HG03064 (cell line): ENCODE data around the gene NLRP11.

Experiments
- ATAC-seq: cut with Tn5 transposase; IDR thresholded peaks from one replicate; pipeline ENCODE4 v1.9.1; 2021; ENCODE audit warnings: low read depth; ENCODE audit not compliant: unreplicated experiment

NLRP11 gene

GRCh38 chr19:55831846-55832245 lies at the start of gene NLRP11:
Gene NLRP11, minus strand, starts transcription at chr19:55831999. Its CDS starts 13,825 bp downstream, at chr19:55818174.
- no peak for ATAC-seq

GRCh38 chr19:55877211-55877610 lies 45.4 kb upstream of the NLRP11 start:
- ATAC-seq = no peak

- no peak for ATAC-seq
Measured at GRCh38 chr19:55870736-55871135, 38.9 kb upstream of the NLRP11 start.

GRCh38 chr19:55867101-55867500 lies 35.3 kb upstream of the NLRP11 start:
- no peak for ATAC-seq

GRCh38 chr19:55866521-55866920 lies 34.7 kb upstream of the NLRP11 start:
- ATAC-seq = no peak

- ATAC-seq = no peak
Measured at GRCh38 chr19:55858969-55859368, 27.2 kb upstream of the NLRP11 start.

- no peak for ATAC-seq
Measured at GRCh38 chr19:55858401-55858800, 26.6 kb upstream of the NLRP11 start.

- ATAC-seq = no peak
Measured at GRCh38 chr19:55857974-55858373, 26.2 kb upstream of the NLRP11 start.

- no peak for ATAC-seq
Measured at GRCh38 chr19:55857149-55857548, 25.4 kb upstream of the NLRP11 start.

- ATAC-seq = no peak
Measured at GRCh38 chr19:55855160-55855559, 23.4 kb upstream of the NLRP11 start.

- ATAC-seq = no peak
Measured at GRCh38 chr19:55838906-55839305, 7.1 kb upstream of the NLRP11 start.

GRCh38 chr19:55838251-55838650 lies 6.5 kb upstream of the NLRP11 start:
- ATAC-seq = no peak

- ATAC-seq = no peak
Measured at GRCh38 chr19:55836340-55836739, 4.5 kb upstream of the NLRP11 start, which contains the start of gene NLRP4. Gene NLRP4, plus strand, starts transcription at chr19:55836540. Its CDS starts 15,541 bp downstream, at chr19:55852081.

GRCh38 chr19:55832676-55833075 lies 877 bp upstream of the NLRP11 start:
- ATAC-seq = no peak

- ATAC-seq = no peak
Measured at GRCh38 chr19:55830656-55831055, 1.1 kb downstream of the NLRP11 start.

- ATAC-seq = no peak
Measured at GRCh38 chr19:55820037-55820436, 11.8 kb downstream of the NLRP11 start.

- ATAC-seq = no peak
Measured at GRCh38 chr19:55813906-55814305, 17.9 kb downstream of the NLRP11 start.

GRCh38 chr19:55812449-55812848 lies 19.4 kb downstream of the NLRP11 start:
- ATAC-seq = no peak

GRCh38 chr19:55811340-55811739 lies 20.5 kb downstream of the NLRP11 start:
- no peak for ATAC-seq

- ATAC-seq = no peak
Measured at GRCh38 chr19:55809381-55810058, 22.3 kb downstream of the NLRP11 start.

- no peak for ATAC-seq
Measured at GRCh38 chr19:55802281-55802680, 29.5 kb downstream of the NLRP11 start.

- ATAC-seq = no peak
Measured at GRCh38 chr19:55801416-55801815, 30.4 kb downstream of the NLRP11 start.

GRCh38 chr19:55795021-55795420 lies 36.8 kb downstream of the NLRP11 start:
- no peak for ATAC-seq
